GM10266 (cell line): Measurements from ENCODE around the gene SLC43A1.
A peak's percentile ranks its signal among the peaks of the same experiment; 100 is the strongest.

Source experiments
- DNase-seq: peaks from one replicate; pipeline ENCODE4 v3.0.0; 2012; ENCODE audit errors: extremely low spot score
- CTCF ChIP-seq: IDR thresholded peaks from 2 replicates; pipeline ENCODE4 v1.5.1; 2012; ENCODE audit warnings: mild to moderate bottlenecking, low read depth; ENCODE audit not compliant: control insufficient read depth, insufficient read depth; ENCODE audit errors: missing control alignments

Gene SLC43A1

GRCh38 chr11:57459164-57460021 is 56.1 kb downstream of the SLC43A1 start:
- TF ChIP-seq CTCF, result no peak

GRCh38 chr11:57458410-57459163 is 56.9 kb downstream of the SLC43A1 start:
- TF ChIP-seq CTCF, result peak; percentile 74
- peak; percentile 65 for DNase-seq

More at GRCh38 chr11:57459164-57460021, 56.1 kb downstream of the SLC43A1 start:
- DNase-seq, result no peak

- no peak for DNase-seq
- TF ChIP-seq CTCF, result no peak
These were observed 57.5 kb downstream of the SLC43A1 start for GRCh38 chr11:57458060-57458409.

GRCh38 chr11:57457643-57458023 is 57.9 kb downstream of the SLC43A1 start:
- DNase-seq, result peak; percentile 46

GRCh38 chr11:57456960-57457642 is 58.4 kb downstream of the SLC43A1 start:
- TF ChIP-seq CTCF, result peak; percentile 99
- peak; percentile 85 for DNase-seq

More at GRCh38 chr11:57457643-57458023, 57.9 kb downstream of the SLC43A1 start:
- no peak for TF ChIP-seq CTCF

- DNase-seq, result no peak
- TF ChIP-seq CTCF, result no peak
These were observed 61.8 kb downstream of the SLC43A1 start for GRCh38 chr11:57453543-57454177.
